ENCODE data around the gene FFAR1.

- TF ChIP-seq EP300 (IDR thresholded peaks at IDR 0.05) (no peak), POLR2A (IDR thresholded peaks at IDR 0.05) (no peak)
Observed at GRCh38 chr19:35347171-35347929, at the start of gene FFAR1.

Data from ovary (tissue), 1 donor.